Activated T-helper 17 cell treated with anti-CD3 and anti-CD28 coated beads, Interleukin-2, amount 50 U/mL, for 72 hours (primary cell): ENCODE measurements around the gene CRTC1. TPM values are rescaled to one million over a fixed set of nuclear protein-coding genes. Genes with fewer than 3 reads are reported as not detected.
"Not testable (repeated sequence)": the region's sequence is repeated elsewhere in the genome, so short reads cannot be mapped to it uniquely, and the experiment has no call there.

Experiments used
- ATAC-seq: fragments of 150-1000 bp; cut with Tn5 transposase; replicated peaks from 2 replicates; pipeline ENCODE4 v1.10.0; 2021; ENCODE audit warnings: mild to moderate bottlenecking, moderate library complexity
- H3K27ac Mint-ChIP-seq: one replicate; pipeline ENCODE4 v1.8.0; 2022; ENCODE audit warnings: mixed read lengths
- H3K27me3 Mint-ChIP-seq: one replicate; pipeline ENCODE4 v1.8.0; 2022; ENCODE audit warnings: mixed read lengths
- H3K36me3 Mint-ChIP-seq: one replicate; pipeline ENCODE4 v1.8.0; 2022; ENCODE audit warnings: low read depth, mild to moderate bottlenecking, mixed read lengths
- H3K4me1 Mint-ChIP-seq: one replicate; pipeline ENCODE4 v1.8.0; 2022; ENCODE audit warnings: mixed read lengths
- H3K4me3 Mint-ChIP-seq: one replicate; pipeline ENCODE4 v1.8.0; 2022; ENCODE audit warnings: mild to moderate bottlenecking, mixed read lengths
- H3K9me3 Mint-ChIP-seq: one replicate; pipeline ENCODE4 v1.8.0; 2022; ENCODE audit warnings: mixed read lengths
- total RNA-seq, 2 donors: library from RNA; stranded (reverse); gene quantifications; one replicate each; pipeline ENCODE4 v1.2.3, GENCODE V29; 2022

CRTC1 gene
- total RNA-seq, 2 donors from 2014 or later = 7.8 to 13.6 TPM

DNA sequence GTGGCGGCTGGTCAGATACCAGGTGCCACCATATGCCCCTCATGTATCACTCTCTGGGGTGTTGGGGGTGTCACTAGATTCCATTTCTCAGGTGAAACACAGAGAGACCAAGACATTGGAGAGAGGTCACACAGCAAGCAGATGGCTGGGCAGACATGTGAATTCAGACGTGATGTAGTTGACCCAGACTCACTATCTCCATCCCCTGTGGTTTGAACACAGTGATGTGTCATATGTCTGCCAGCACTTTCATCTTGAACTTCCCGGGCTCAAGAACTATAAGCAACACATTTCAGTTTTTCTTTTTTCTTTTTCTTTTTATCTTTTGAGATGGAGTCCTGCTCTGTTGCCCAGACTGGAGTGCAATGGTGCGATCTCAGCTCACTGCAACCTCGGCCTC lies 132.2 kb downstream of the CRTC1 start:
- Mint-ChIP-seq H3K9me3 (no peaks in the 10 kb centered on the region), H3K4me1 (no peaks in the 10 kb centered on the region), H3K27me3 (no peaks in the 10 kb centered on the region), H3K4me3 (no peak overlapping the region), H3K36me3 (no peaks in the 10 kb centered on the region), H3K27ac (no peak overlapping the region)
- ATAC-seq = peak; percentile 44

DNA sequence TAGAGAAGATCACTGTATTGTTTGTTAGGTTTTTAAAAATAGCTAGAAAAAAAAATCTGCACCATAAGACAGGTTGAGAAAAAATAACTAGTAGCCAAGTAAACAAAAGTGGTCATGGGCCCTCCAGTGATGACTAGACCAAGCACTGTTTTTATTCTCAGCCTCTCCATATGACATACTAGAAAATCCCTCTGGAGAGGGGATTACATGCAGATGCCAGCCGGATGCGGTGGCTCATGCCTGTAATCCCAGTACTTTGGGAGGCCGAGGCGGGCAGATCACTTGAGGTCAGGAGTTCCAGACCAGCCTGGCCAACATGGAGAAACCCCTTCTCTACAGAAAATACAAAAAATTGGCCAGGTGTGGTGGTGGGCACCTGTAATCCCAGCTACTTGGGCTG lies 133.2 kb downstream of the CRTC1 start:
- not testable (repeated sequence) for H3K27me3 Mint-ChIP-seq, H3K36me3 Mint-ChIP-seq, ATAC-seq, H3K4me3 Mint-ChIP-seq, H3K4me1 Mint-ChIP-seq, H3K27ac Mint-ChIP-seq, H3K9me3 Mint-ChIP-seq

DNA sequence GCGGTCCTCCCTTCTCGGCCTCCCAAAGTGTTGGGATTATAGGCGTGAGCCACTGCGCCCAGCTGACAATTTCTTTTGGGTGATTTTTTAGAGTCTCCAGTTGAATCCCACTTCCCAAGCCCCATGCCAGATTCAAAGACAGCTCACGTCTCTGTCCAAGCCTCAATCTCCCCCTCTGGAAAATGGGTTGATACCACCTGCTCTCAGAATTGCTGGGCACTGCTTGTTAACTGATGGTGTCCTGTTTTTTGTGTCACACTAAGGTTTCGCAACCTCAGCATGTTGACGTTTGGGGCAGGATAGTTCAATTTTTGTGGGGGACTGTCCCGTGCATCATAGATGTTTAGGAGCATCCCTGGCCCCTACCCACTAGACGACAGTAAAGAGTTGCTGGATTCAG lies 134.1 kb downstream of the CRTC1 start:
- no peak for ATAC-seq
- H3K9me3 Mint-ChIP-seq = no peaks in the 10 kb centered on the region
- no peaks in the 10 kb centered on the region for H3K4me1 Mint-ChIP-seq
- H3K4me3 Mint-ChIP-seq = no peak overlapping the region
- no peaks in the 10 kb centered on the region for H3K27me3 Mint-ChIP-seq
- H3K27ac Mint-ChIP-seq = no peak overlapping the region
- no peaks in the 10 kb centered on the region for H3K36me3 Mint-ChIP-seq

DNA sequence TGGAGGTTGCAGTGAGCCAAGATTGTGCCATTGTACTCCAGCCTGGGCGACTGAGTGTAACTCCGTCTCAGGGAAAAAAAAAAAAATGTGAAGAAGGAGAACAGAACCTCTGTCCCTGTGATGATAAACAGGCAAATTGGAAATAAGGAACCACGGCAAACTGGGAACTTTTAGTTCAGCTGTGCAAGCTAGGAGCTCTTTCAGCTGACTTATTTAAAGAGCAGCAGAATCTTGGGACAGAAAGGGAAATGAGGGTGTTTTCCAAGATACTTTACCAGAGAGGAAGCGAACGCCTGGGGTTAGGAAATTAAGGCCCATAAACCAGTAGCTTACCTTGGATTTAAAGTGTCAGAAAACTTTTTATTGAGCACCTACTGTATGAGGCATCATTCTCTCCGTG lies 145.3 kb downstream of the CRTC1 start:
- peaks cover 3% of the 10 kb centered on the region for H3K4me1 Mint-ChIP-seq
- no peak for ATAC-seq
- no peaks in the 10 kb centered on the region for H3K9me3 Mint-ChIP-seq
- H3K36me3 Mint-ChIP-seq = peaks cover 14% of the 10 kb centered on the region
- peaks cover 6% of the 10 kb centered on the region for H3K27me3 Mint-ChIP-seq
- no peak overlapping the region for H3K27ac Mint-ChIP-seq
- H3K4me3 Mint-ChIP-seq = no peak overlapping the region

DNA sequence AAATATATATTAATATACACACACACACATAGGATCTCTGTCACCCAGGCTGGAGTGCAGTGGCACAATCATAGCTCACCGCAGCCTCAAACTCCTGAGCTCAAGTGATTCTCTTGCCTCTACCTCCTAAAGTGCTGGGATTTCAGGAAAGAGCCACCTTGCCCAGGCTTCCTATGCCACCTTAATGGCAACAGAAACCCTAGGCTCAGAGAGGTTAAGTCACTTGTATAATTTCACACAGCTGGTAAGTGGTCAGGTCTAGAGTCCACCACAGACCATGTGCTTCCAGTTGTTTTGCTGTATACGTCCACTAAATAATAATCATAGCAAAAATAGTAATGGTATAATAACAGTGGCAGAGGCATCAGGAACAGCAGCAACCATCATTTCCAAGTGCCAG lies 147.0 kb downstream of the CRTC1 start:
- Mint-ChIP-seq H3K9me3 (no peaks in the 10 kb centered on the region), H3K4me1 (peaks cover 17% of the 10 kb centered on the region), H3K27me3 (peaks cover 2% of the 10 kb centered on the region), H3K36me3 (peaks cover 31% of the 10 kb centered on the region), H3K27ac (no peak overlapping the region), H3K4me3 (peak overlapping the region; percentile 71)
- no peak for ATAC-seq

DNA sequence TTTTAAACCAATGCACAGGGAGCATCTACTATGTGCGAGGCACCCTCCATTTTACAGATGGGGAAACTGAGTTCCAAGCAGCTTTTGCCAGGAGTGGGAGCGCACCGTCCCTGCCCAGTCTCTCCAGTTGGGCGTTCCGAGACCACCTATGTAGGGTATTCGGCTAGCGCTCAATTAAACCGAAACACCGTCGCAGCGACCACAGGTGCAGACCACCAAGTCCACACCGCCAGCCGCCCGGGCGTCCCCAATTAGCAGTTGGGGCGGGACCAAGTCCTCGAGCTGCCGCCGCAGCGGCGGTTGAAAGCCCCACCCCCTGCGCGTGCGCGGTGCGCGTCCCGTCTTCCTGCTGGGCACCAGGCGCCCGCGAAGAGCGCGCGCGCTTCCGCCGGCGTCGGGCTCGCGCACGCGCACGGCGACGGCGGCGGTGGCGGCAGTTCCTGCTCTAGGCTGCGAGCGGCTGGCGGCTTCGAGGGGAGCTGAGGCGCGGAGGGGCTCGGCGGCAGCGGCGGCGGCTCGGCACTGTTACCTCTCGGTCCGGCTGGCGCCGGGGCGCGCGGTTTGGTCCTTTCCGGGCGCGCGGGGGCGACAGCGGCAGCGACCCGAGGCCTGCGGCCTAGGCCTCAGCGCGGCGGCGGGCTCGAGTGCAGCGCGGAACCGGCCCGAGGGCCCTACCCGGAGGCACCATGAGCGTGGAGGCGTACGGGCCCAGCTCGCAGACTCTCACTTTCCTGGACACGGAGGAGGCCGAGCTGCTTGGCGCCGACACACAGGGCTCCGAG lies 148.2 kb downstream of the CRTC1 start, which contains the start of gene UPF1:
UPF1 (plus strand) TSS at position 436 of the 782 bp plus-strand sequence; CDS start at position 687, 251 bp downstream.
- Mint-ChIP-seq H3K36me3 (peaks cover 43% of the 10 kb centered on the region), H3K27ac (peak within 1 kb of the TSS; percentile 94), H3K4me3 (peak within 1 kb of the TSS; percentile 96)

More for the DNA sequence above, 148.2 kb downstream of the CRTC1 start, which contains the start of gene UPF1:
- no peaks in the 10 kb centered on the region for H3K27me3 Mint-ChIP-seq
- no peaks in the 10 kb centered on the region for H3K9me3 Mint-ChIP-seq
- peaks cover 27% of the 10 kb centered on the region for H3K4me1 Mint-ChIP-seq
- peak; percentile 82 for ATAC-seq

Other genes with a start within 250 kb of the CRTC1 start
- 10 to 100 TPM; 15.9 to 22.0 TPM for gene ISYNA1, start 245.5 kb upstream of the CRTC1 start, total RNA-seq
- 10 to 100 TPM; 23.7 to 41.8 TPM for gene ELL, start 161.6 kb upstream of the CRTC1 start, total RNA-seq
- gene FKBP8, start 140.1 kb upstream of the CRTC1 start, total RNA-seq = 100 to 1,000 TPM; 222 to 320 TPM
- 100 to 1,000 TPM; 116 to 118 TPM for gene KXD1, start 125.8 kb upstream of the CRTC1 start, total RNA-seq
- gene UBA52, start 111.8 kb upstream of the CRTC1 start, total RNA-seq = 1,000 to 10,000 TPM; 1,569 to 1,681 TPM
- 10 to 100 TPM; 36.3 to 46.6 TPM for gene REX1BD, start 94.9 kb upstream of the CRTC1 start, total RNA-seq
- not detected for gene CRLF1, start 76.9 kb upstream of the CRTC1 start, total RNA-seq
- under 1 TPM in 1 of 2 donors, not detected in 1; 0.48 TPM for gene TMEM59L, start 70.8 kb upstream of the CRTC1 start, total RNA-seq
- gene KLHL26, start 46.7 kb upstream of the CRTC1 start, total RNA-seq = 10 to 100 TPM; 10.6 to 11.4 TPM
- gene COMP, start 107.6 kb downstream of the CRTC1 start, total RNA-seq = not detected
- gene UPF1, start 148.3 kb downstream of the CRTC1 start, total RNA-seq = 10 to 100 TPM; 64.9 to 90.1 TPM
- not detected for gene CERS1, start 212.5 kb downstream of the CRTC1 start, total RNA-seq
- 100 to 1,000 TPM; 166 to 171 TPM for gene COPE, start 235.7 kb downstream of the CRTC1 start, total RNA-seq
- gene DDX49, start 236.0 kb downstream of the CRTC1 start, total RNA-seq = 10 to 100 TPM; 33.7 to 54.4 TPM